Measurements from ENCODE around the gene RAB24.

DNA sequence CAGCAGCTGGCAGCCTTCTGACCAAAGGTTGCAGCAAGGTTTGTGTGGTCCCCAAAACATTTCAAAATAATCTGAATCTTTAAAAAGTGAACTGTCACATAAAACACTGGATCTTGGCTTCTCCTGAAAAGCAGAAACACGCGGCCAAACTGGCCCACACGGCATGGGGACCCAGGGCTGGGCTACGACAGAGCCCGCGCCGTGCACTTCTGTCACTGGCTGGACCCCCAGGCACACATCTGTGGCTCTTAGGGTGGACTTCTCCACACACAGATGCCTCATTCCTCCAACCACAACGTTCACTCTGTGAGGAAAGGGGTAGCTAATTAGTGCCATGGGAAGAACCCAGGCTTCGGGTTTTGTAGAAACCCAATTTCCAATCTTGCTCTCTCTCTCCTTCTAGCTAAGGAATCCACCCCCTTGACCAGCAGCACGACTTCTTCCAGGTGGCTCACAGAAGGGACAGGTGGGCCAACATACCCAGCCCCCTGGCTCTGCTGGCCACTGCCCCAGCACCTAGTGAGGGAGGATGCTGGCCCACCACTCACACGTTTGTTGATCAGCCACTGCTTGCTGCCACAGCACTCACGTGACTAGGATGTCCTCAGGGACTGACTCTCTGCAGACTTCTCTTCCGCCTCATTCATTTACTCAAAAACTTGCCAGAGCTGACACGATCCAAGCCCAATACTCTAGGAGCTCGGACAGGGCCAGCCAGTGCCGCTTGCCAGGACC lies 30.1 kb upstream of the RAB24 start:
- TF ChIP-seq, protein P1, sequence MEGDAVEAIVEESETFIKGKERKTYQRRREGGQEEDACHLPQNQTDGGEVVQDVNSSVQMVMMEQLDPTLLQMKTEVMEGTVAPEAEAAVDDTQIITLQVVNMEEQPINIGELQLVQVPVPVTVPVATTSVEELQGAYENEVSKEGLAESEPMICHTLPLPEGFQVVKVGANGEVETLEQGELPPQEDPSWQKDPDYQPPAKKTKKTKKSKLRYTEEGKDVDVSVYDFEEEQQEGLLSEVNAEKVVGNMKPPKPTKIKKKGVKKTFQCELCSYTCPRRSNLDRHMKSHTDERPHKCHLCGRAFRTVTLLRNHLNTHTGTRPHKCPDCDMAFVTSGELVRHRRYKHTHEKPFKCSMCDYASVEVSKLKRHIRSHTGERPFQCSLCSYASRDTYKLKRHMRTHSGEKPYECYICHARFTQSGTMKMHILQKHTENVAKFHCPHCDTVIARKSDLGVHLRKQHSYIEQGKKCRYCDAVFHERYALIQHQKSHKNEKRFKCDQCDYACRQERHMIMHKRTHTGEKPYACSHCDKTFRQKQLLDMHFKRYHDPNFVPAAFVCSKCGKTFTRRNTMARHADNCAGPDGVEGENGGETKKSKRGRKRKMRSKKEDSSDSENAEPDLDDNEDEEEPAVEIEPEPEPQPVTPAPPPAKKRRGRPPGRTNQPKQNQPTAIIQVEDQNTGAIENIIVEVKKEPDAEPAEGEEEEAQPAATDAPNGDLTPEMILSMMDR (IDR thresholded peaks at IDR 0.05) = no peak
- TF ChIP-seq POLR2A (IDR thresholded peaks at IDR 0.05) = no peak
